OCI-LY1 (cell line): ENCODE results near the gene ZNF407.

Experiments
- H2AFZ ChIP-seq: fragments of 200-600 bp; sonication (generic), shearing (Covaris generic); 2 replicates; pipeline ENCODE4 v1.6.0; 2014; ENCODE audit warnings: antibody characterized with exemption, mild to moderate bottlenecking, low read length
- H3F3A ChIP-seq: fragments of 200-600 bp; sonication (generic), shearing (Covaris generic); 2 replicates; pipeline ENCODE4 v1.6.0; 2014; ENCODE audit warnings: mild to moderate bottlenecking, antibody characterized with exemption, low read length, moderate library complexity; ENCODE audit not compliant: insufficient read depth
- H3K27ac ChIP-seq: fragments of 200-600 bp; sonication (generic); 2 replicates; pipeline ENCODE4 v1.5.1; 2014; ENCODE audit warnings: low read length, mixed run types, mild to moderate bottlenecking, low read depth; ENCODE audit not compliant: poor library complexity, severe bottlenecking
- H3K27me3 ChIP-seq: fragments of 200-600 bp; sonication (generic); 2 replicates; pipeline ENCODE4 v1.6.0; 2014; ENCODE audit warnings: antibody characterized with exemption, mild to moderate bottlenecking, low read length, moderate library complexity; ENCODE audit not compliant: insufficient read depth
- H3K36me3 ChIP-seq: fragments of 200-600 bp; sonication (generic); 2 replicates; pipeline ENCODE4 v1.6.1; 2014; ENCODE audit warnings: mild to moderate bottlenecking, antibody characterized with exemption, low read length, moderate library complexity, mixed read lengths; ENCODE audit not compliant: insufficient read depth
- H3K4me1 ChIP-seq: fragments of 200-600 bp; sonication (generic); 2 replicates; pipeline ENCODE4 v1.5.1; 2014; ENCODE audit warnings: mild to moderate bottlenecking, low read length, moderate library complexity; ENCODE audit not compliant: insufficient read depth, severe bottlenecking
- H3K4me2 ChIP-seq: fragments of 200-600 bp; sonication (generic), shearing (Covaris generic); 2 replicates; pipeline ENCODE4 v1.6.1; 2014; ENCODE audit warnings: low read length
- H3K4me3 ChIP-seq: fragments of 200-600 bp; sonication (generic); 2 replicates; pipeline ENCODE4 v1.5.1; 2014; ENCODE audit warnings: low read length, low read depth, mild to moderate bottlenecking, mixed read lengths; ENCODE audit not compliant: poor library complexity, severe bottlenecking
- H3K79me2 ChIP-seq: fragments of 200-600 bp; shearing (Covaris generic); 2 replicates; pipeline ENCODE4 v1.6.1; 2016; ENCODE audit warnings: mixed run types, low read length, mixed read lengths; ENCODE audit not compliant: insufficient read depth
- H3K9ac ChIP-seq: fragments of 200-600 bp; sonication (generic), shearing (Covaris generic); 2 replicates; pipeline ENCODE4 v1.6.1; 2014; ENCODE audit warnings: mild to moderate bottlenecking, low read length, mixed read lengths
- H3K9me2 ChIP-seq: fragments of 200-600 bp; sonication (generic), shearing (Covaris generic); 2 replicates; pipeline ENCODE4 v1.6.1; 2014; ENCODE audit warnings: low read depth, mild to moderate bottlenecking, low read length, mixed read lengths
- H3K9me3 ChIP-seq: fragments of 200-600 bp; shearing (Covaris generic); 2 replicates; pipeline ENCODE4 v1.6.1; 2014; ENCODE audit warnings: low read length, mixed read lengths
- H4K20me1 ChIP-seq: fragments of 200-600 bp; sonication (generic), shearing (Covaris generic); 2 replicates; pipeline ENCODE4 v1.6.0; 2016; ENCODE audit warnings: mild to moderate bottlenecking, low read length; ENCODE audit not compliant: insufficient read depth
- EZH2 ChIP-seq: fragments of 200-600 bp; sonication (generic), shearing (Covaris generic); IDR thresholded peaks from 2 replicates; pipeline ENCODE4 v1.8.0; 2017; ENCODE audit warnings: borderline replicate concordance, mixed run types, mild to moderate bottlenecking, antibody characterized with exemption, low read length, moderate library complexity, mixed read lengths
- TF ChIP-seq, protein P1 (sequence below): fragments of 200-600 bp; sonication (generic), shearing (Covaris generic); IDR thresholded peaks from 2 replicates; pipeline ENCODE4 v1.5.1; 2017; ENCODE audit warnings: mild to moderate bottlenecking, antibody characterized with exemption, low read length, moderate library complexity, mixed read lengths

The ZNF407 gene

DNA sequence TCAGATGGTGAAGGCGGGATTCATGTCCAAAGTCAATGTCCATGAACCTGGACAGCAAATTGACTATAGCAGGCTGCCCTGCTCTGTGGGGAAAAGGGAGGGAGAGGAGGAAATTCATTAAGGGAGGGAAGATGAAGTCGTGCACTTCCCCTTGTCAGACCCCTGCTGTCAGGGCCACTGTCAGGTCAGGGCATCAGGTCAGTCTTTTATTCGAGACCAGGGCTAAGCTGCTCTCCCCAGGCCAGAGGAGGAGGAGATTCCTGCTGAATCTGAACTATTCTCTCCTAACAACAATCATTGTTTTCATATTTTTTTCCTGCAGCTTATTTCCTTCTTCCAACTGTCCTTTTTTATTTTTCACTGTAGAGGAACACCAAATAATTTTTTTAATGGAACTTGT, 46.2 kb upstream of the ZNF407 start:
- Histone ChIP-seq H3K27ac (no peak overlapping the region), H3K9me3 (peaks cover 11% of the 10 kb centered on the region; the same call in 1 of the 2 replicates), H3K79me2 (no peaks in the 10 kb centered on the region), H3K9ac (no peak overlapping the region), H3K36me3 (no peaks in the 10 kb centered on the region; the same call in 1 of the 2 replicates), H3K4me2 (no peak overlapping the region), H3K4me1 (no peaks in the 10 kb centered on the region), H3K4me3 (no peak overlapping the region), H3K27me3 (no peaks in the 10 kb centered on the region; the same call in 1 of the 2 replicates), H4K20me1 (no peaks in the 10 kb centered on the region), H2AFZ (no peak overlapping the region), H3F3A (no peaks in the 10 kb centered on the region), H3K9me2 (no peaks in the 10 kb centered on the region)
- TF ChIP-seq EZH2 = no peak
- TF ChIP-seq, protein P1, sequence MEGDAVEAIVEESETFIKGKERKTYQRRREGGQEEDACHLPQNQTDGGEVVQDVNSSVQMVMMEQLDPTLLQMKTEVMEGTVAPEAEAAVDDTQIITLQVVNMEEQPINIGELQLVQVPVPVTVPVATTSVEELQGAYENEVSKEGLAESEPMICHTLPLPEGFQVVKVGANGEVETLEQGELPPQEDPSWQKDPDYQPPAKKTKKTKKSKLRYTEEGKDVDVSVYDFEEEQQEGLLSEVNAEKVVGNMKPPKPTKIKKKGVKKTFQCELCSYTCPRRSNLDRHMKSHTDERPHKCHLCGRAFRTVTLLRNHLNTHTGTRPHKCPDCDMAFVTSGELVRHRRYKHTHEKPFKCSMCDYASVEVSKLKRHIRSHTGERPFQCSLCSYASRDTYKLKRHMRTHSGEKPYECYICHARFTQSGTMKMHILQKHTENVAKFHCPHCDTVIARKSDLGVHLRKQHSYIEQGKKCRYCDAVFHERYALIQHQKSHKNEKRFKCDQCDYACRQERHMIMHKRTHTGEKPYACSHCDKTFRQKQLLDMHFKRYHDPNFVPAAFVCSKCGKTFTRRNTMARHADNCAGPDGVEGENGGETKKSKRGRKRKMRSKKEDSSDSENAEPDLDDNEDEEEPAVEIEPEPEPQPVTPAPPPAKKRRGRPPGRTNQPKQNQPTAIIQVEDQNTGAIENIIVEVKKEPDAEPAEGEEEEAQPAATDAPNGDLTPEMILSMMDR = no peak

DNA sequence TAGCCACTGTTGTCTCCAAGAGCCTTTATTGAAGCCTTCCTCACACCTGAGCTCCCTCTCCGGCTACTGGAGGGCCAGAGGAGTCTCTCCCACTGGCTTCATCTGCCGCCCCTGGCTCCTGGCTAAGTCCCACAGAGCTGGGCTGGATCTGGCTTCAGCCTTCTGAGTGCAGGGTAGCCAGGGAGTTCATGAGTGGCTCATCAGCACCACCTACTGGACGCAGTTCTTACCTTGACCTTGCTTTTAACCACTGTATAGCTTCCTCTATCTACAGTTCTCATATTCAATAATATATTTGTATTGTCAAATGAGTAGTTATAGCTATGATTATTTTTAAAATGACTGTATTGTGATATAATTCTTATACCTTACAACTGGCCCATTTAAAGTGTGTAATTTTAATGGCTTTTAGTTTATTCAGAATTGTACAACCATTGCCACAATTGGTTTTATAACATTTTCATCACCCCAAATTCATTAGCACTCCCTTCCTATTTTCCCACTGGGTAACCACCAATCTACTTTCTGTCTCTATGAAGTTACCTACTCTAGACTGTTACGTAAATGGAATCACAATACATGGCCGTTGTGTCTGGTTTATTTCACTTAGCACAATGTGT, 45.6 kb upstream of the ZNF407 start:
- Histone ChIP-seq H3K9me2 (no peaks in the 10 kb centered on the region), H4K20me1 (no peaks in the 10 kb centered on the region), H3K36me3 (no peaks in the 10 kb centered on the region; the same call in 1 of the 2 replicates), H3K9ac (no peak overlapping the region), H3F3A (no peaks in the 10 kb centered on the region), H3K9me3 (peaks cover 11% of the 10 kb centered on the region; the same call in 1 of the 2 replicates), H3K4me3 (no peak overlapping the region), H3K79me2 (no peaks in the 10 kb centered on the region), H3K27ac (no peak overlapping the region), H3K27me3 (no peaks in the 10 kb centered on the region; the same call in 1 of the 2 replicates), H3K4me1 (no peaks in the 10 kb centered on the region), H3K4me2 (no peak overlapping the region), H2AFZ (no peak overlapping the region)
- TF ChIP-seq EZH2 = no peak
- TF ChIP-seq, protein P1 = peak; percentile 80

DNA sequence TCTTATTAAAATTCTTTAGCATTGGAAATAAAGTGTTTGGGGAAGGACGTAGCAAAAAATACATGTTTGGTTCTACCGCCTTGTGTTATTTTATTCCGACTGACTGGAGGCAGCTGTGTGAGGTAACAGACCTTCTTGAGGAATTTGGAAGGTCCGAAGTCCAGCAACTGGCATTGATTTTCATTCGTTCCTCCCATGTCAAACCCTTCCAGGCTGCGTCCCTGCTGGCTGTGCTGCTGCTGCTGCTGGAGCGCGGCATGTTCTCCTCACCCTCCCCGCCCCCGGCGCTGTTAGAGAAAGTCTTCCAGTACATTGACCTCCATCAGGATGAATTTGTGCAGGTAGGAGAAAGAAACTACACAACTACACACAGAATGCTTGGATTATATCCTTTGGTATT, 41.5 kb upstream of the ZNF407 start:
- no peaks in the 10 kb centered on the region for H3K9me3 ChIP-seq
- H3K4me1 ChIP-seq = no peaks in the 10 kb centered on the region
- no peak overlapping the region for H3K9ac ChIP-seq
- no peaks in the 10 kb centered on the region for H3F3A ChIP-seq
- no peaks in the 10 kb centered on the region for H3K79me2 ChIP-seq
- TF ChIP-seq, protein P1 = no peak
- no peak for TF ChIP-seq EZH2
- H2AFZ ChIP-seq = no peak overlapping the region
- H3K27me3 ChIP-seq = no peaks in the 10 kb centered on the region
- H3K36me3 ChIP-seq = no peaks in the 10 kb centered on the region
- no peaks in the 10 kb centered on the region for H4K20me1 ChIP-seq
- H3K4me3 ChIP-seq = no peak overlapping the region
- H3K27ac ChIP-seq = no peak overlapping the region
- H3K9me2 ChIP-seq = no peaks in the 10 kb centered on the region
- no peak overlapping the region for H3K4me2 ChIP-seq
